ENCODE results near the gene USP30. TPM values are rescaled to one million over a fixed set of nuclear protein-coding genes. Genes with fewer than 3 reads are reported as not detected.

Gene USP30
- total and polyA plus RNA-seq, 10 of the 15 experiments (the other 5 are each of a cell fraction or from before 2014, with no cell fraction given) = 2.1 to 16.2 (median 6.4) TPM

- Histone ChIP-seq H3K27ac (ENCODE audit: control insufficient read depth, insufficient read depth) (no peak overlapping the region), H3K27me3 (replicated peaks in 1 of 2; ENCODE audit: control insufficient read depth in 2 of 2, insufficient read depth in 2 of 2, low read length in 1 of 2) (no peaks in the 10 kb centered on the region), H4K20me1 (ENCODE audit: control insufficient read depth, insufficient read depth) (no peaks in the 10 kb centered on the region), H3K9ac (ENCODE audit: control insufficient read depth, insufficient read depth, low read length) (no peak overlapping the region), H3K4me3 (peak overlapping the region; percentile 82), H3K36me3 (ENCODE audit: control insufficient read depth in 2 of 2, insufficient read depth in 2 of 2, low read length in 1 of 2) (peaks cover 5 to 6% of the 10 kb centered on the region in 2 experiments; a peak in 3 of 4 replicates), H3K9me3 (replicated peaks; ENCODE audit: control insufficient read depth, insufficient read depth, low read length) (no peaks in the 10 kb centered on the region), H3K4me1 (ENCODE audit: control insufficient read depth, insufficient read depth, low read length) (no peaks in the 10 kb centered on the region; the same call in 1 of the 2 replicates), H3K4me2 (ENCODE audit: control insufficient read depth, insufficient read depth) (peak overlapping the region; percentile 84), H3K79me2 (ENCODE audit: control insufficient read depth, insufficient read depth, low read length) (peaks cover 15% of the 10 kb centered on the region), H2AFZ (ENCODE audit: control insufficient read depth, low read depth, low read length) (no peak overlapping the region)
- FAIRE-seq = no peak
- BruUV-seq (replicated peaks) = no TSS peak
- RAD21 ChIA-PET (ENCODE audit: unreplicated experiment) = no interaction called here
- SMC1A ChIA-PET (ENCODE audit: uncharacterized antibody, unreplicated experiment) = interaction anchor here (1.0 to 1.1 kb wide), 2 partner anchors 8 to 12 kb away, joined by 3 read pairs; no protein-coding TSS in a partner anchor
- CTCF ChIA-PET = interaction anchor here (0.9 to 3.5 kb wide), 4 partner anchors 12 to 587 kb away, joined by 3 to 19 read pairs (median 3); no protein-coding TSS in a partner anchor
- POLR2A ChIA-PET = interaction anchor here (0.7 kb wide), 1 partner anchor 144 kb away, joined by 3 read pairs; no protein-coding TSS in a partner anchor
- no peak for DNase-seq (ENCODE audit: low read depth, low spot score)
- intact Hi-C loops (cut with micrococcal nuclease; ENCODE audit: unreplicated experiment) = loop anchor here (10.0 kb wide), 1 partner anchor 465 kb away; the partner anchor contains the start of gene SELPLG
- ATAC-seq = no peak
- in situ Hi-C loops (cut with MboI) = loop anchor here (10.0 kb wide), 2 partner anchors 435 to 465 kb away; partner anchors contain the start of gene SELPLG
- WGBS (ENCODE audit: insufficient coverage, insufficient replicate concordance, low lambda C conversion rate, missing lambda C conversion rate) = 89% methylated on average over 12 of the region's 12 CpGs
- TF ChIP-seq STAT1 (conservative IDR thresholded peaks at IDR 0.05) (no peak), ZBED1 (IDR thresholded peaks at IDR 0.05; ENCODE audit: borderline replicate concordance) (no peak), NFIC (IDR thresholded peaks at IDR 0.05; ENCODE audit: low read depth, low read length) (no peak), USF2 (IDR thresholded peaks at IDR 0.05; ENCODE audit: borderline replicate concordance, low read depth, low read length) (no peak), CUX1 (IDR thresholded peaks at IDR 0.05; ENCODE audit: insufficient replicate concordance, low read depth, low read length) (no peak), SKIL (IDR thresholded peaks at IDR 0.05; ENCODE audit: low read depth, poor library complexity, severe bottlenecking) (no peak), CBX3 (IDR thresholded peaks at IDR 0.05; ENCODE audit: borderline replicate concordance, low read depth) (no peak), CREB1 (IDR thresholded peaks at IDR 0.05; ENCODE audit: low read depth) (no peak), ETV6 (conservative IDR thresholded peaks at IDR 0.05 in 1 of 2, IDR thresholded peaks at IDR 0.05 in 1 of 2; ENCODE audit: borderline replicate concordance in 1 of 2, low read depth in 1 of 2) (no peak), ZNF24 (IDR thresholded peaks at IDR 0.05) (no peak), IRF4 (IDR thresholded peaks at IDR 0.05; ENCODE audit: low read depth, low read length) (no peak), LARP7 (IDR thresholded peaks at IDR 0.05) (no peak), SMC3 (IDR thresholded peaks at IDR 0.05; ENCODE audit: borderline replicate concordance, low read length) (no peak), CBX5 (IDR thresholded peaks at IDR 0.05; ENCODE audit: low read depth) (no peak), CEBPB (IDR thresholded peaks at IDR 0.05; ENCODE audit: borderline replicate concordance in 1 of 2, low read depth in 2 of 2, low read length in 2 of 2) (no peak)
These were observed 47.1 kb downstream of the USP30 start for GRCh38 chr12:109099431-109100020.

Data from GM12878 (cell line).